HepG2 (cell line): ENCODE data around the gene KATNB1. TPM values are rescaled to one million over a fixed set of nuclear protein-coding genes. Genes with fewer than 3 reads are reported as not detected.
A peak's percentile ranks its signal among the peaks of the same experiment; 100 is the strongest.

Experiments
- ATAD3A ChIP-seq: sonication (generic); formaldehyde crosslinking; IDR thresholded peaks from 2 replicates; pipeline ENCODE4 v1.4.0; 2020; ENCODE audit warnings: missing genetic modification reagents
- ETV5 ChIP-seq: IDR thresholded peaks from 2 replicates; pipeline ENCODE4 v1.6.1; 2018; ENCODE audit warnings: missing biosample characterization, missing genetic modification reagents, inconsistent platforms, borderline replicate concordance
- FOXK1 ChIP-seq: sonication (generic); formaldehyde crosslinking; IDR thresholded peaks from 2 replicates; pipeline ENCODE4 v1.4.0; 2020; ENCODE audit warnings: low read depth, missing genetic modification reagents, borderline replicate concordance
- GABPA ChIP-seq, 2 experiments: IDR thresholded peaks; 2 replicates each; pipeline ENCODE4 v1.6.1; 2011 to 2016; ENCODE audit warnings: low read depth in 2 of 2, low read length in 1 of 2, missing biosample characterization in 1 of 2, missing genetic modification characterization in 1 of 2
- GATAD1 ChIP-seq: IDR thresholded peaks from 2 replicates; pipeline ENCODE4 v1.6.1; 2016; ENCODE audit warnings: missing genetic modification reagents, missing compliant biosample characterization
- HDAC2 ChIP-seq: sonication (generic); formaldehyde crosslinking; IDR thresholded peaks from 2 replicates; pipeline ENCODE4 v1.4.0; 2020; ENCODE audit warnings: missing genetic modification reagents
- HNRNPLL ChIP-seq: fragments of 200-400 bp; formaldehyde crosslinking; IDR thresholded peaks from 2 replicates; pipeline ENCODE4 v1.6.1; 2017; ENCODE audit warnings: mild to moderate bottlenecking, low read depth, low read length; ENCODE audit not compliant: poor library complexity, severe bottlenecking
- IKZF4 ChIP-seq: sonication (generic); formaldehyde crosslinking; IDR thresholded peaks from 2 replicates; pipeline ENCODE4 v1.5.1; 2020; ENCODE audit warnings: borderline replicate concordance, mild to moderate bottlenecking, low read depth, missing genetic modification reagents; ENCODE audit errors: not compliant biosample characterization
- MTA3 ChIP-seq: sonication (generic); formaldehyde crosslinking; IDR thresholded peaks from 2 replicates; pipeline ENCODE4 v1.4.0; 2020; ENCODE audit warnings: missing genetic modification reagents
- NCOA5 ChIP-seq: sonication (generic); formaldehyde crosslinking; IDR thresholded peaks from 2 replicates; pipeline ENCODE4 v1.4.0; 2020; ENCODE audit warnings: missing genetic modification reagents
- PLRG1 ChIP-seq: fragments of 450-650 bp; conservative IDR thresholded peaks from 2 replicates; pipeline ENCODE4 v1.6.1; 2016
- REXO4 ChIP-seq: sonication (generic); formaldehyde crosslinking; IDR thresholded peaks from 2 replicates; pipeline ENCODE4 v1.8.0; 2022; ENCODE audit warnings: missing genetic modification reagents, mild to moderate bottlenecking, borderline replicate concordance
- THYN1 ChIP-seq: sonication (generic); formaldehyde crosslinking; IDR thresholded peaks from 2 replicates; pipeline ENCODE4 v1.8.1; 2023; ENCODE audit warnings: low read depth, mild to moderate bottlenecking, moderate library complexity, missing genetic modification reagents, borderline replicate concordance
- TOPORS ChIP-seq: sonication (generic); formaldehyde crosslinking; IDR thresholded peaks from 2 replicates; pipeline ENCODE4 v1.8.0; 2023; ENCODE audit warnings: mild to moderate bottlenecking, missing genetic modification reagents
- XRCC5 ChIP-seq: fragments of 200-400 bp; formaldehyde crosslinking; optimal IDR thresholded peaks from 2 replicates; pipeline ENCODE3; 2017; ENCODE audit warnings: mild to moderate bottlenecking, low read length
- ZBTB38 ChIP-seq: sonication (generic); formaldehyde crosslinking; IDR thresholded peaks from 2 replicates; pipeline ENCODE4 v1.5.1; 2020; ENCODE audit warnings: mild to moderate bottlenecking, missing genetic modification reagents
- ZNF138 ChIP-seq: sonication (generic); formaldehyde crosslinking; IDR thresholded peaks from 2 replicates; pipeline ENCODE4 v1.5.0; 2020; ENCODE audit warnings: mild to moderate bottlenecking, low read depth, missing genetic modification reagents
- ZNF230 ChIP-seq: sonication (generic); formaldehyde crosslinking; IDR thresholded peaks from 2 replicates; pipeline ENCODE4 v1.4.0; 2020; ENCODE audit warnings: mild to moderate bottlenecking, missing genetic modification reagents
- ZNF484 ChIP-seq: sonication (generic); formaldehyde crosslinking; IDR thresholded peaks from 2 replicates; pipeline ENCODE4 v1.5.1; 2020; ENCODE audit warnings: mild to moderate bottlenecking, low read depth, missing genetic modification reagents, borderline replicate concordance
- polyA plus RNA-seq, 8 experiments: library from polyadenylated mRNA; depleted of rRNA in 3 of 8; stranded (reverse) in 7 of 8; unstranded in 1 of 8; fragments of >200 nt; fragmentation: Illumina TruSeq in 4 of 8; extraction: Trizol in 4 of 8; gene quantifications; 2 replicates each; pipeline versions ENCODE4 v1.2.1 to v1.2.3, GENCODE V29; 2011 to 2016; ENCODE audit warnings: low read depth in 4 of 8, missing spikeins in 1 of 8, mixed read lengths in 1 of 8; ENCODE audit not compliant: insufficient read depth in 1 of 8
- total RNA-seq, 5 experiments: library from RNA; depleted of rRNA; stranded (reverse); fragments of >200 nt; fragmentation: Illumina TruSeq; extraction: Trizol; gene quantifications; 2 replicates each; pipeline ENCODE4 v1.2.3, GENCODE V29; 2016; ENCODE audit warnings: low read depth in 1 of 5
- TF ChIP-seq, protein P1 (sequence below): sonication (generic); formaldehyde crosslinking; IDR thresholded peaks from 2 replicates; pipeline ENCODE4 v1.5.0; 2020; ENCODE audit warnings: missing genetic modification reagents
- TF ChIP-seq, protein P2 (sequence below): sonication (generic); formaldehyde crosslinking; IDR thresholded peaks from 2 replicates; pipeline ENCODE4 v1.5.0; 2020; ENCODE audit warnings: missing genetic modification reagents, mild to moderate bottlenecking, borderline replicate concordance
- TF ChIP-seq, protein P3 (sequence below): sonication (generic); formaldehyde crosslinking; IDR thresholded peaks from 2 replicates; pipeline ENCODE4 v1.4.0; 2020; ENCODE audit warnings: mild to moderate bottlenecking, missing genetic modification reagents
- TF ChIP-seq, protein P4 (sequence below): sonication (generic); formaldehyde crosslinking; IDR thresholded peaks from 2 replicates; pipeline ENCODE4 v1.9.0; 2021; ENCODE audit warnings: missing genetic modification reagents, mild to moderate bottlenecking, borderline replicate concordance
- TF ChIP-seq, protein P5 (sequence below): sonication (generic); formaldehyde crosslinking; IDR thresholded peaks from 2 replicates; pipeline ENCODE4 v1.8.0; 2022; ENCODE audit warnings: mild to moderate bottlenecking, missing genetic modification reagents

The KATNB1 gene
- total and polyA plus RNA-seq, 2 of the 13 experiments (the other 11 are each of a cell fraction or from before 2014, with no cell fraction given) = 31.5 to 43.5 TPM

DNA sequence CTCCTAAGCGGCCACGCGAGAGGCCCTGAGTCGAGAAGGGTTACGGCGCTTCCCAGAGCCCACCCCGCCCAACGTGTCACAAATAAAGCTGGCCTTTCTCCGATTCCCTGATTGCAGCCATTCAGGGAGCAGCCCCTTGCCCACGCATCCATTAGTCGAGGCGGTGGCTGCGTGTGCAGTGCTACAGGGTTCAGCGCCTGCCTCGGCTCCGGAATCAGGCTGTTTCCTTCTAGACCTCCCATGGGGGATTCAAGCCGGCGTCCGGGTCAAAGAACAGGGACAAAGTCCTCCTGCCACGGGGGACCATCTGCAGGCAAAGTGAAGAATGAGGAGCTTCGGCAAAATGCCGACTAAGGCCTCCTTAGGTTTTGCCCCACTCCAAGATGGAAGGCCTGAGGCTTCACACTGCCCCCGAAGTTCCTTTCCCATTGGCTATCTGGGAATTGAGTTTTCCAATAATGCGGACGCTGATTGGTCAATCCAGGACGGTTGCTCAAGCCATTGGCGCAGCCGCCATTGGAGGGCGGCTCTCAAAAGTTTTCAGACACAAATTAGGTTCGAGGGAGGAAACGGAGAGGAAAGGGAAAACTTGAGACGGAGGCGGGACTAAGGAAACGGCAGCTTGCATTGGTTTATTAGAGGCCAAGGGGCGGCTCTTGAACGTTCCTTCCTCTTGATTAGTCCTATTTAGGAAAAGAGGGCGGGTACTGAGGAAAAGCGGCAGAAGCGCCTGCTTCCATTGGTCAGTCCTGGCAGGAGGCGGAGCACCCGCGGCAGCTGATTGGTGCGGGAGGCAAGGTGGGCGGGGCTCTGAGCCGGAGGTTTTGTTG is 430 bp upstream of the KATNB1 start (continued):
- TF ChIP-seq, protein P1, sequence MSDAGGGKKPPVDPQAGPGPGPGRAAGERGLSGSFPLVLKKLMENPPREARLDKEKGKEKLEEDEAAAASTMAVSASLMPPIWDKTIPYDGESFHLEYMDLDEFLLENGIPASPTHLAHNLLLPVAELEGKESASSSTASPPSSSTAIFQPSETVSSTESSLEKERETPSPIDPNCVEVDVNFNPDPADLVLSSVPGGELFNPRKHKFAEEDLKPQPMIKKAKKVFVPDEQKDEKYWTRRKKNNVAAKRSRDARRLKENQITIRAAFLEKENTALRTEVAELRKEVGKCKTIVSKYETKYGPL (CRISPR knock-in tag) = no peak
- TF ChIP-seq GATAD1 (CRISPR knock-in tag) (peak; percentile 82), FOXK1 (CRISPR knock-in tag) (peak; percentile 95; the same call in 1 of the 2 replicates), THYN1 (CRISPR knock-in tag) (no peak), ZNF138 (CRISPR knock-in tag) (no peak), ZNF230 (CRISPR knock-in tag) (no peak), GABPA (IDR thresholded peaks at IDR 0.05; ENCODE audit: low read depth, low read length) (peak; percentile 44), GABPA (CRISPR knock-in tag; IDR thresholded peaks at IDR 0.05; ENCODE audit: low read depth) (peak; percentile 88), PLRG1 (no peak), IKZF4 (CRISPR knock-in tag) (peak; percentile 41), ETV5 (CRISPR knock-in tag) (peak; percentile 46; the same call in 1 of the 2 replicates), ATAD3A (CRISPR knock-in tag) (0 out of 2 replicates have a peak, but pooled peaks have one; percentile 20), REXO4 (CRISPR knock-in tag) (no peak), TOPORS (CRISPR knock-in tag) (no peak), HDAC2 (CRISPR knock-in tag) (no peak; the same call in none of the 2 replicates), ZBTB38 (CRISPR knock-in tag) (peak; percentile 89; the same call in 1 of the 2 replicates), MTA3 (CRISPR knock-in tag) (no peak), ZNF484 (no peak; the same call in 1 of the 2 replicates), XRCC5 (peak; percentile 69), NCOA5 (no peak), HNRNPLL (no peak)
- TF ChIP-seq, protein P2, sequence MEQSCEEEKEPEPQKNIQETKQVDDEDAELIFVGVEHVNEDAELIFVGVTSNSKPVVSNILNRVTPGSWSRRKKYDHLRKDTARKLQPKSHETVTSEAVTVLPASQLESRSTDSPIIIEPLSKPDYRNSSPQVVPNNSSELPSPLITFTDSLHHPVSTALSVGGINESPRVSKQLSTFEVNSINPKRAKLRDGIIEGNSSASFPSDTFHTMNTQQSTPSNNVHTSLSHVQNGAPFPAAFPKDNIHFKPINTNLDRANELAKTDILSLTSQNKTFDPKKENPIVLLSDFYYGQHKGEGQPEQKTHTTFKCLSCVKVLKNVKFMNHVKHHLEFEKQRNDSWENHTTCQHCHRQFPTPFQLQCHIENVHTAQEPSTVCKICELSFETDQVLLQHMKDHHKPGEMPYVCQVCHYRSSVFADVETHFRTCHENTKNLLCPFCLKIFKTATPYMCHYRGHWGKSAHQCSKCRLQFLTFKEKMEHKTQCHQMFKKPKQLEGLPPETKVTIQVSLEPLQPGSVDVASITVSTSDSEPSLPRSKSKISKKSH = peak; percentile 9; the same call in 1 of the 2 replicates
- TF ChIP-seq, protein P3, sequence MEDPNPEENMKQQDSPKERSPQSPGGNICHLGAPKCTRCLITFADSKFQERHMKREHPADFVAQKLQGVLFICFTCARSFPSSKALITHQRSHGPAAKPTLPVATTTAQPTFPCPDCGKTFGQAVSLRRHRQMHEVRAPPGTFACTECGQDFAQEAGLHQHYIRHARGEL (CRISPR knock-in tag) = no peak
- TF ChIP-seq, protein P4, sequence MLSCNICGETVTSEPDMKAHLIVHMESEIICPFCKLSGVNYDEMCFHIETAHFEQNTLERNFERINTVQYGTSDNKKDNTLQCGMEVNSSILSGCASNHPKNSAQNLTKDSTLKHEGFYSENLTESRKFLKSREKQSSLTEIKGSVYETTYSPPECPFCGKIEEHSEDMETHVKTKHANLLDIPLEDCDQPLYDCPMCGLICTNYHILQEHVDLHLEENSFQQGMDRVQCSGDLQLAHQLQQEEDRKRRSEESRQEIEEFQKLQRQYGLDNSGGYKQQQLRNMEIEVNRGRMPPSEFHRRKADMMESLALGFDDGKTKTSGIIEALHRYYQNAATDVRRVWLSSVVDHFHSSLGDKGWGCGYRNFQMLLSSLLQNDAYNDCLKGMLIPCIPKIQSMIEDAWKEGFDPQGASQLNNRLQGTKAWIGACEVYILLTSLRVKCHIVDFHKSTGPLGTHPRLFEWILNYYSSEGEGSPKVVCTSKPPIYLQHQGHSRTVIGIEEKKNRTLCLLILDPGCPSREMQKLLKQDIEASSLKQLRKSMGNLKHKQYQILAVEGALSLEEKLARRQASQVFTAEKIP = no peak
- TF ChIP-seq, protein P5, sequence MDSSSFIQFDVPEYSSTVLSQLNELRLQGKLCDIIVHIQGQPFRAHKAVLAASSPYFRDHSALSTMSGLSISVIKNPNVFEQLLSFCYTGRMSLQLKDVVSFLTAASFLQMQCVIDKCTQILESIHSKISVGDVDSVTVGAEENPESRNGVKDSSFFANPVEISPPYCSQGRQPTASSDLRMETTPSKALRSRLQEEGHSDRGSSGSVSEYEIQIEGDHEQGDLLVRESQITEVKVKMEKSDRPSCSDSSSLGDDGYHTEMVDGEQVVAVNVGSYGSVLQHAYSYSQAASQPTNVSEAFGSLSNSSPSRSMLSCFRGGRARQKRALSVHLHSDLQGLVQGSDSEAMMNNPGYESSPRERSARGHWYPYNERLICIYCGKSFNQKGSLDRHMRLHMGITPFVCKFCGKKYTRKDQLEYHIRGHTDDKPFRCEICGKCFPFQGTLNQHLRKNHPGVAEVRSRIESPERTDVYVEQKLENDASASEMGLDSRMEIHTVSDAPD (CRISPR knock-in tag) = no peak
